Lower leg skin (tissue), 3 donors: ENCODE measurements around the gene ABCB9.

Experiments
- CTCF ChIP-seq, 3 donors: fragments of 450-650 bp; IDR thresholded peaks; one replicate each; pipeline ENCODE4 v1.5.1; 2016; ENCODE audit warnings: antibody characterized with exemption in 3 of 3, mild to moderate bottlenecking in 3 of 3, moderate library complexity in 2 of 3
- POLR2A ChIP-seq, 2 donors: fragments of 450-650 bp; IDR thresholded peaks; one replicate each; pipeline ENCODE4 v1.6.1; 2016 to 2017; ENCODE audit warnings: antibody characterized with exemption in 2 of 2, mild to moderate bottlenecking in 1 of 2, moderate library complexity in 1 of 2

GRCh38 chr12:122982963-122983788, 16.9 kb upstream of the ABCB9 start:
- TF ChIP-seq CTCF (IDR thresholded peaks at IDR 0.05): no peak
- TF ChIP-seq POLR2A (IDR thresholded peaks at IDR 0.05): no peak
